GM19395 (cell line): ENCODE measurements around the gene OSCP1.

Experiments
- ATAC-seq: cut with Tn5 transposase; IDR thresholded peaks from one replicate; pipeline ENCODE4 v1.9.1; 2021; ENCODE audit warnings: mild to moderate bottlenecking, moderate library complexity; ENCODE audit not compliant: unreplicated experiment

OSCP1 gene

DNA sequence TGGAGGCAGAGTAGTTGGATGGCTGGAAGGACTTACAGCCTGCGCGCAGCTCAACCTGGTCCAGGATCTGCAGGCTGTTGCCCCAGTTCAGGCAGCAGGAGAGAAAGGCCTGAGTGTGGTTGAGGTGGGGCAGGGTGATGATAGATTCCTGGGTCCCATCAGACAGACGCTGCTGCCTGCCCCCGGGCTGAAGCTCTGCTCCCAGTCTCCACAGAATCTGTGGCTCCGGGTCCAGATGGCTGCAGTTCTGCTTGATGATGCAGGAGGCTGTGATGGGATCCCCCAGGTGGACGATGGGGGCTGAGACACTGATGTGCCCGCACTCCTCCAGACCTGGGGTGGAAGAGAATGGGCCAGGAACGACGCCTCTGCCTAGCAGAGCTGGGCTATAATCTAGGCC is 25.1 kb upstream of the OSCP1 start:
- ATAC-seq: no peak

DNA sequence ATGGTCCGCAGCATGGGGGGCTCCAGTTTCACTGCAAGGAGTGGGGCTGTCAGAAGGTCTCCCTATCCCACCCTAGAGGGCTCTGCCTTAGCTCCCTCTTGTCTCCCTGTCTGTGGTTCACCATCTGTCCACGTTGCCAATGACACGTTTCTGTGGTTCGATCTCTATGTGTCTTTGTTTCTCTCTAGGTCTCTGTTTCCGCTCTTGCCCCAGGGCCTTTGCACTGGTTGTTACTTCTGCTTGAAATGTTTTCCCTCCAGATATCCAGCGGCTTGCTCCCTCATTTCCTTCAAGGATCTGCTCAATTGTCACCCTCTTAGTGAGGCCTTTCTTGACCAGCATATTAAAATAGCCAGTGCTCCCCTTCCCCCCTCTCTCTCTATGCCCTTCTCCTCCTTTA is 22.4 kb upstream of the OSCP1 start:
- ATAC-seq: no peak

DNA sequence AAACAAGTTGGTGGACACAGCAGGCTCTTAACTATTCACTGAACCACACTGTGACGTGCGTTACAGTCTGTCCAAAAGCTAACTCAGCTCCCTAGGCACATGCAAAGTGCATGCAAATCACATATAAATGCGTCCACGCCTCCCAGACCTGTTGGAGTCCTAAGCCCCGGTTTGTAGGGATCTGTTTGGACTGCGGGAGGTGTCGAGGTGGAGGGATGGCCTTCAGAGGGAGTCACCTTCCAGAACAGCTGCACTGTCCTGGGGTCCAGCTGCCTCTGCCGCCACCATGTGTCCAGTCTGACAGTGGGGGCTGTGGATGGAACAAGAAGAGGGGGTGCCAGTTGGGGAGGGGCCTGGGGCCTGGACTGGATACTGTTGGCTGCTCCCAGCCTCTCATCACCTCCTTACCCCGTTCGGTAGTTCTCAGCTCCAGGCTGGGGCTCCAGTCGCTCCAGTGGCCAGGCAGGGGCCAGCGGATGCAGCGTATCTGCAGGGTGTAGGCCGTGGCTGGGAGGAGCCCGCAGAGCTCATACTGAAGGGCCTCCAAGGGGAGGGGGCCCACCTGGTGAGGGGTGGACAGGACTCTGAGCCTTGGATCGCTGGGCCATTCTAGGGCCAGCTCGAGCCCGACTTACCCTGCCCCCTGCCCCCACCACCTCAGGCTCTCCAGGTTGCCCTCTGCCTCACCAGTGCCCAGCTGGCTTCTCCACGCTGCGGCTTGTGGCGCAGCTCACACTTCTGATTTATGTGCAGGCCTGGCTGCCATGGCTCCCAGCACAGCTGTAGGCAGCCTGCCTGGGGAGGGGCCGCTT is 21.8 kb upstream of the OSCP1 start:
- no peak for ATAC-seq

DNA sequence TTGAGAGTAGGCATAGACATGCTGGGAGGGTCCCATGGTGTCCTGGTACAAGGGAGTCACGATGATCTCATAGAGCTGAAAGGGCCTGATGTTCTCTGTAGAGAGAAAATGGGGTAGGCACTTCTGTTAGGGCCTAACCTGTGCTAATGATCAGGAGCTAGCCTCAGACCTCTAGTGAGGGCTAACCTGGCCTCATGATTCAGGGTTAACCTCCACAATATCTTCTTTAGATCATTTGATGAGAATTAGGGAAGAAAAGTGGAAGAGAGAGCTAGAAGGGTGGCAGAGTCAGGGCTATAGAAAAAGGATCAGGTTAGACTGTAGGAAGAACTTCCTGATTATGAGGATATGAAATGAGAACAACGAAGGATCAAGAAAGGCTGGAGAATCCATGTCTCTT is 18.9 kb upstream of the OSCP1 start:
- ATAC-seq: no peak

DNA sequence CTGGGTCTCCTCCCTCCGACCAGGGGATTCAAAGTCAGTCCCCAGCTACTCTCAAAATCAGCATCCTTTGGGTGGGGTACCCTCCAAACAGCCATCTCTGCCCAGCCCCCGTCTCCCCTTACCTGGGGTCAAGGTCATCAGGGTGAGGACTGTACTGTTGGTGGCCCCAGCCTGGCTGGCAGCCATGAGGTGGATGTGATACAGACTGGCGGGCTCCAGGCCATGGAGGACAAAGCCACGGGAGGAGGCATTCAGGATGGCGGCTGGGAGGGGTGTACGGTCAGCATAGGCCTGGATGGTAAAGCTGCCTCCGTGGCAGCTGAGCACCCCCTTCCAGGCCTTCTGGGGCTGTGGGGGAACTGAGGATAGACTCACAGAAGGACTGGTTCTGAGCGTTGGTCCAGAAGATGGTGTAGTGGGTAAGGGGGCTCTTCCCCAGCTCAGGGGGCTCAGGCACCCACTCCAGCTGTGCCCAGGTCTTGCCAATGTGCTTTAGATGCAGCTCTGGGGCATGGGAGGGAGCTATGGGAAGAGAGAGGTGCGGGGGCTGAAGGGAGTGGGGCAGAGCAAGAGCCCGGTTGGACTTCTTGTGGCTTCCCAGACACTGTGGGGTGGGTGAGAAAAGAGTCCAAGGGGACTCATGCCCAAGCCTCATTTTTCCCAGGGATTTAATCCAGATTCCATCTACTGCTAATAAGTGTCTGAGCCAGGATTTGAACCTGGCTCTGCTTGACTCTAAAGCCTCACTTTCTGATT is 17.6 kb upstream of the OSCP1 start:
- ATAC-seq: no peak

DNA sequence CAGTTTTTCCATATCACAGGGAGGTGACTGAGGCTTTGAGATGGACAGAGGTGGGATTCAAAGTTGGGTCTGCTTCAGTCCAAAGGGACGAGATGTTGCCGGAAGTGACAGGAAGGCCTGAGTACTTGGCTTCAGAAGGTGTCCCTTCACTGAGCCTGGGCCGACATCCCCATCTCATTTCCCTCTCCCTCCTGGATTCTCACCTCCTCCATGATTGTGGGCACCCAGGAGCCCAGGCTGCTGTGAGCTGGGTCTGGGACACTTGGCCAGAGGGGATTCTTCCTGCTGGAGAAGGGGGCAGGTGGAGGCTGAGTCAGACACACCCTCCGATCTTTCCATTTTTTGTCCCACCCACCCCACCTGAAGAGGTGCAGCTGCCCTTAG is 16.8 kb upstream of the OSCP1 start:
- ATAC-seq: no peak

DNA sequence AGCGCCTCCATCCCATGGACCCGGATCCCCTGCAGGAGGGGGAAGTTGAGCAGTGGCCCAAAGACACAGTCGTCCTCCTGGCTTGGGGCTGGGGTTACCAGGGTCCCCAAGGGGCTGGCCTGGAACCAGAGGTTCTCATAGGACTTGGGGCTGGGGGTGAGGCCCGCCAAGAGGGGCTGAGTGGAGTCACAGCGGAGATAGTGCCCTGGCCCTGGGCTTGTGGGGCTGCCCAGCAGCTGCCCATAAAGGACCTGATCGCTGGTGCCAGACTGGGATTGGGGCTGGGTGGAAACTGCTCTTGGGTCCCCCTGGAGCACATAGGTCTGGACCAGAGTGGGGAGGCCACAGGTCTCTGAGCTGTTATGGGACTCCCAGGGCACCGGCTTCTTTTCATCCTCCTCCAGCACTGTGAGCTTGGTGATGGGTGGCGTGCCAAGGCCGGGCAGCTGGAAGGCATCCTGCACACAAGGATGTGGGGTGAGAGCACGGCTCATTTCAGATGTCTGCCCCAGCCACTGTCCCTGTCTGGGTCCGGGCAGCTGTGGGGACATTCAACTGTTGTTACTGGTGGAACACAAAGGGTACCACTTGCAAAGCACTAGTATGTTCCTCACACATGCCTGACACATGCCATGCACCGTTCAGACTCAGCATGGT is 16.2 kb upstream of the OSCP1 start:
- ATAC-seq: no peak

DNA sequence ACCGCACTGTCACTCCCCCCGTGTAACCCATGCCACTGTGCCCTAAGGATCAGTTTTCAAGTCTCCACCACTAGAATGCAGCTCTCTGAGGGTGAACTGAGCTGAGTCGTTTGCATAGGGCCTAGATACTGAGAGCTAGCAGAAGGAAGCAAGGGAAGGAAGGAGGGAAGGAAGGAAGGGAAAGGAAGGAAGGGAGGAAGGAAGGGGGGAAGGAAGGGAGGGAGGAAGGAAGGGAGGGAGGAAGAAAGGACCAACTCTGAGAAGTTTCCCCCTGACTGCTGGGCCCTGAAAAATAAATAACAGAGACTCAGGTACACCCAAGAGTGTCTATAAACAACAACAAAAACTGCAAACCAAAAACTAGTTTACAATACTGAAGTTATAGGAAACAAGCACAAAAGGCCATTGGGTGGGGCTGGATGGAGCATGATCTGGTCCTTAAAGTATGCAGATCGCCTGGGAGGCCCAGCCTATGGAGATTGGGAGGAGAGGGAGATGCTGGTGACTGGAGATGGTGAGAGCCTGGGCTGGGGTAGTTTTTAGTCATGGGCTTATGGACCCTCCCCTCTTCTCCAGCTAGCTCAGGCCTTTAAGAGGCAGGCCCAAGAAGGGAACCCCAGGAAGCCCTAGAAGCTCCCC is 15.6 kb upstream of the OSCP1 start:
- ATAC-seq: no peak

DNA sequence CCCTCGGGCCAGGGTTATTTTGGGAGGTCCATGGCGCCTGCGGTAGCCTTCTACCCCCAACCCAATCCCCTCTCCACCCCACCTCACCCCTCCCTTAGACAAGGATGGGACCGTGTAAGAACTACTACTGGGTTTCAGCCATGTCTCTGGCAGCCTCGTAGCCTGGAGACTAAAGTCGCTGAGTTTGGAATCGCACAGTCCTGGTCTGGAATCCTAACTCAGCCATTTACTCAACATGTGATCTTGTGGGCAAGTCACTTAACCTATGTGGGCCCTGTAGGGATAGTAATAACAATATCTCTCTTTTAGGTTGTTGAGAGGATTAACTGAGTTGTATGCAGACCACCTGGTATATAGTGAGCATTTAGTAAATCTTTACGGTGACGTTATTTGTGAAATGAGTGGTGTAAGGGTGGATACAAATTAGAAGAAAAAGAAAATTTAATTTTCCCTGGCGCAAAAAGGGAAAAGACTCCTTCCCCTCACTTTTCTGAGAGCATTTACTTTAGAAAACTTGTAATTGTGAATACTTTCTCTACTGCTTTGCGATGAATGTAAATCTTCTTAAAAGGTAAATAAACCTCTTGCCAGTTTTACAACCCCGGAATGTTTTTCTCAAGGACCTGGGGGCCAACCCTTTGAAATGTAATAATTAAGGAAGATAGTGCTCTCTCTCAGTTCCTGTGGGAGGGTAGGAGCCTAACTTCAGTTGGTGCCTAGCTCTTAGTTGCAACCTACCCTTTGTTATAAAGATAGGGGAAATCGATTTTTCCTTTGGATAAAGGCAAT is 14.5 kb upstream of the OSCP1 start:
- peak; percentile 53 for ATAC-seq

DNA sequence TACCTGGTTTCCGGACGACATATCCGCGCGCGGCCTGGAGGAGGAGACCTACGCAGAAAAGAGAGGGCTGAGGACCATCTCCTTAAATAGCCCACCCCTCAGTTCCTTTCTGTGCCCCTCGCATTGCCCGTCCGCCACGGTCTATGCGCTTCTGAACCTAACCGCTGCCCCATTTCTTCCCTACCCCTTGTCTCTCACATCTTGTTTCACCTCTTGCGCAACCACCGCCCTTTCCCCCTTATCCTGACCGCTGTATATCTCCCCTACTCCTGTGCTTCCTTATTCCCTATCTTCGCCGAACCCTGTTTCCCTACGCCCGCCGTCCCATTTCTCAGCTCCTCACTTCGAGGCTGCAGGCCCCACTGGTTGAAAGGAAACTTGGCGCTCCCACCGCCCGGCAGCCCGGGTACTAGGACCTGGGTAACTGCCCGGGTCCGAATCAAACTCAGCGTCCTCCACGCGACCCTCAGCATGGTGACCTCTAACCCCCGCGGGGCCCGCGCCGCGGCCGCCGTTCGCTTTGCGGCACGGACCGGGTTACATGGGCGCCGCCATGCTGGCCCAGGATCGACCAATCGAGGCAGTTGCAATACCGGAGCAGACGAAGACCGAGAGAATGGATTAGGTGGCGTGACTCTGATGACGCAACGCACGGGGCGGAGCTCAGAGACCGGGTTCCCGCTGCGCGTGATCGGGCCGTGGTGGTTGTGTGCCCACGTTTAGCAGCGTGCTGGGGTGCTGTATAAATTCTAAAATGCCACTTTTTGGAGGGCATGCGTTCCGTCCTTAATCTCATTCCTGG is 13.8 kb upstream of the OSCP1 start, which contains the start of gene MRPS15:
Gene MRPS15, minus strand, starts transcription at position 582 of the 802 bp plus-strand sequence. Its CDS starts 109 bp downstream, at position 473.
- ATAC-seq: peak; percentile 95

DNA sequence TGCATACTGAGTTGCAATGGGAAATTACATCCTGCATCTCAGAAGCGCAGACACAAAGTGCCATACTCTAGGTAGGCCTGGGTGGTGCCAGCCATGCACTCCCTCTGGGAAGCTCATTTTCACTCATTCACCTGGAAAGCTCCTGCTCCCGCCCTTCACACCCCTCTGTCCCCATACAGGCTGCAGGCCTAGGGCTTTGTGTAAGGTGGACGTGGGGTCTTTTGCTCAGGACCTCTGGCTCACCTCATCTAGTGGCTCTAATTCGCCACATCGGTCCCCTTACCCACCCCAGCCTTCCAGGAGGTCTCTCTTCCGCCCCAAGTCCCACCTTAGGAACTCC is 13.2 kb upstream of the OSCP1 start:
- ATAC-seq: no peak

DNA sequence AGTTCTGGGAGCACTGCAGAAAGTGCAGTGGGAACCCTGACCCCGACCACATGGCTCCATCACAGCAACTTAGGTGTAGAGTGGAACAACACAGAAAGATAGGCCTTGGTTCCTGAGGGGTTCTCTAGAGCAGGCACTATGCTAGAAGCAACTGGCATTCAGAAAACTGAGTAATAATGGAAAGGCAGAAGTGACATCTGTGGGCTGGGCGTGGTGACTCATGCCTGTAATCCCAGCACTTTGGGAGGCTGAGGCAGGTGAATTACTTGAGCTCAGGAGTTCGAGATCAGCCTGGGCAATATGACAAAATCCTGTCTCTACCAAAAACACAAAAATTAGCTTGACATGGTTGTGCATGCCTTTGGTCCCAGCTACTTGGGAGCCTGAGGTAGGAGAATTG is 8.7 kb upstream of the OSCP1 start:
- ATAC-seq: no peak

DNA sequence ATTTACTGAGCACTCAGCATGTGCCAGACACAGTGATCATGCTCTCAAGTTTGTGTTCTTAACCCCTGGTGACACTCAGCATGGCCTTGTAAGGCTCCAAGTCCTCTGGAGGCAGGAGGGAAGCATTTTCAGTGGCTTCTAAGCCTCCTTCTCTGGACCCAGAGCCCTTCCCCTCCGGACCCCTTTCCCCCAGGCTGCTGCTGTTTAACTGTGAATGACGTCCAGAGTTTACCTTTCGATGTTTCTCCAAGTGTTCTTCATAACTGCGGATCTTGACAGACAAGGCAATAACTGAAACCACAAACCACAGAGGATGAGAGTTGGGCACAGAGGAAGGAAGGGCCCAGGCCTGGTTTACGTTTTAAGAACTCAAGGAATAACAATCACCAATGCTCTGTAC is 7.4 kb upstream of the OSCP1 start:
- no peak for ATAC-seq

DNA sequence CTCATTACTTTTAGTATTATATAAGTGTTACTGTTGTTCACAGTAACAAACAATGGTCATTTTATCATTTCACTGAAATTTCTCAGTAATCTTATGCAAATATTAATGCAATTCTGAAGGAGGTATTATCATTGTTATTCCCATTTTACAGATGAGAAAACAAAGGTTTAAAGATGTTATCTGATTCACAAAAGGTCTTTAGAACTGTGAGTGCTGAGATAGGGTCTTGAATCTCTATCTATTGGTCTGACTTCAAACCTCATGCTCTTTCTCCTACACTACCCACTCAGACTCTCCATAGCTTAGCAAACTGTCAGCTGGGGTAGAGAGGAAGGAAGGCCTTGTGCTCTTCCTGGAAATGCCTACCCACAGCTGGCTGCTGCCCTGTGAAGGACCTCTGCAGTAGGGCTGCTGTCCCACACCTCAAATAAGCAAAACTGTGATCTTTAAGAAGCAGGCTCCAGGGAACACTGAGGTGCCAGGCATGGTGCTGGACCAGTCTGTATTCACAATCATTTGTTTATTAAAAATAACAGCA is 6.2 kb upstream of the OSCP1 start:
- ATAC-seq: no peak

DNA sequence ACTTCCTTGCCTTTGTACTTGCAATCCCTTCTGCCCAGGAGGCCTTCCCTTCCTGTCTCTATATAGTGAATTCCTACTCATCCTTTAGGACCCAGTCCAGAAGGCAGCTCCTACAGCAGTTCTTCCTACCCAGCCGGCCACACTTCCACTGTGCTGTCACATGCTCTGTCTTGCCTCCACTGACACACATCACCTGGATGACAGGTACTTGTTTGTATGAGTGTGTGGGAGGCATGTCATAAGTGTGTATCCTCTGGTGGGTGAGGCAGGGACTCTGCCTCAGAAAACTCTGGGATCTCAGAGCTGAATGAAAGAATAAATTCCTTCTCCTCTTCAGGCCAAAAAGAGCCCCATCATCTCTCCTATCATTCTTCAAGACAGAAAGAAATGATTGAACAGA is 5.1 kb upstream of the OSCP1 start:
- ATAC-seq: no peak

DNA sequence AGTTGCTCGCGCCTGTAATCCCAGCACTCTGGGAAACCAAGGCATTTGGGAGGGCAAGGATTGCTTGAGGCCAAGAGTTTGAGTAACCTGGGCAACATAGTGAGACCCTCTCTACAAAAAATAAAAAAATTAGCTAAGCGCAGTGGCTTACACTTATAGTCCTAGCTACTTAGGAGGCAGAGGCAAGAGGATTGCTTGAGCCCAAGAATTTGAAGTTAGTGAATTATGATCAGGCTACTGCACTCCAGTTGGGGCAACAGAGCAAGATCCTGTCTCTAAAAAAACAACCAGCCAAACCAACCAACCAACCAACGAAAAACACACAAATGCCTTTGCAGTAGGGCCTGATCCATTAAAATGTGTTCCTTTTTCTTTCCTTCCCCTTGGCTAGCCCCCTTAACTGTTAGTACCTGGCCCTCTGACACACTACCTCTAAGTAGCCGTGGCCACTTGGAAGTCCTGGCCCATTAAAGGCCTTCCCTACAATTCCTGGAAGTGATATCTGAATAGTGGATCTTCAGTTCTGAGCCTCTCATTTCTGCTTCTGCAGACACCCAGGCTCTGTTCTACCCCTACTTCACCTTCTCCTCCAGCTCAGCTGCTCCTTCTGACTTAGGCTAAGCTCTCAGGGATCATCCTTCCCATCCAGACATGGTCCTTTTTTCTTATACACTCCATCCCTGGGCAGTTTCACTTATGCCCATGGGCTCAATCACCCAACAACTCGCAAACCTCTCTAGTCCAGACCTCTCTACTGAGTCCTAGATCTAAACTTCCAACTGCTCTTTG is 3.5 kb upstream of the OSCP1 start:
- ATAC-seq: no peak

DNA sequence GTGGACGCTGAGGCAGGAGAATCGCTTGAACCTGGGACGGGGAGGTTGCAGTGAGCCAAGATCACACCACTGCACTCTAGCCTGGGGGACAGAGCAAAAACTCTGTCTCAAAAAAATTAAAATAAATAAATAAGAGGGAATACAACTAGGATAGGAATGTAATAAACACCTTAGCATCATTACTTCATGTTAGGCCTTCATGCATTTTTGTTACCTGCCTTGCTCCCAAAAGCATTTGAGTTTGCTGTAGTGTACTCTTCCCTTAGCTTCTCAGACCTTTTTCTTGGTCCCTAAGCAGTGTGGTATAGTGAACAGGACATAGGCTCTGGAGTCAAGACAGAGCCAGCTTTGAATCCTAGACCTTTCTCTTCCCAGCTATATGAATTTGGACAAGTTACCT is 2.8 kb upstream of the OSCP1 start:
- no peak for ATAC-seq

DNA sequence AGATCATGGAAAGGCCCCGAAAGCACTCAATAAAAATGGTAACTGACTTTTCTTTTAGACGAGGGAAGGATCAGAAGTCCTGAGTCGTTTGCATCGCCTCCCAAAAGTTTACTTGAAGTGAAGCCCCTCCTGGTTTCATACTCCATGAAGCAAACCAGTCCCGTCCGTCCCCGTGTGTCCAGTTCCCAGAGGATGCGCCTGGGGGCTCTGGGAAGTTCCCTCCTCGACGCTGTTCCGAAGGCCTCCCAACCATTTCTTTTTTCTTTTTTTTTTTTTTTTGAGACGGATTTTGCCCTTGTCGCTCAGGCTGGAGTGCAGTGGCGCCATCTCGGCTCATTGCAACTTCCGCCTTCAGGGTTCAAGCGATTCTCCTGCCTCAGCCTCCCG is 661 bp upstream of the OSCP1 start:
- ATAC-seq: no peak

DNA sequence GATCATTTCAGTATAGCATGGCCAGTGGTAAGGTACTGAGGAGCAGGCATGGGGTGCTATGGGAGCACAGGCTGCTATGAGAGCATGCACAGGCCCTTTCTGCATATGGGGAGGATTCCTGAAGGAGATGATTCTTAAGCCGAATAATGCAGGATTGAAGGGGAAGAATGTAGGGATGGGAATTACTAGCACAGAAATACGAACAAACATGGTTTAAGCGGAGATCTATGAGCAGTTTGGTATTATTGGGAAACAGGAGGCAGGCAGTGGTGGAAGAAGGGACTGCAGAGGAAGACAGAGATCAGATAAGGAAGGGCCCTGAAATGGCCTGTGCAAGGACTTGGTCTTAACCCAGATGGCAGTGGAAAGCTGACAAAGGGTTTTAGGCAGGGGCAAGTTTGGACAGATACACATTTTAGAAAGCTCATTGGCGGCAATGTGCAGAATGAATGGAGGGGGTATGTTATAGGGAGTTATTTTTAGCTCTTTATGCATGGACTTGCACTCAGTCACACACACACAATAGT is 1.7 kb downstream of the OSCP1 start:
- no peak for ATAC-seq
